Activated B cell treated with CpG ODN at 0.5 μM for 24 hours (primary cell): ENCODE results near the gene KIAA1549. TPM values are rescaled to one million over a fixed set of nuclear protein-coding genes. Genes with fewer than 3 reads are reported as not detected.

Experiments used
- ATAC-seq: fragments of 200-7000 bp; cut with Tn5 transposase; one replicate; pipeline ENCODE4 v1.10.0; 2021; ENCODE audit warnings: low read depth, mild to moderate bottlenecking, moderate library complexity
- CTCF ChIA-PET: fragments of 350-600 bp; sonication (Branson Sonifier 250); formaldehyde crosslinking; loops from one replicate; lab custom pipeline; 2021; ENCODE audit warnings: antibody characterized with exemption; lab: Charles Lee
- POLR2A ChIA-PET: fragments of 350-600 bp; sonication (Branson Sonifier 250); formaldehyde crosslinking; loops from one replicate; lab custom pipeline; 2021; ENCODE audit warnings: antibody characterized with exemption; lab: Charles Lee
- DNase-seq: peaks from one replicate; pipeline ENCODE4 v3.0.0; 2022
- H3K27ac Mint-ChIP-seq: one replicate; pipeline ENCODE4 v1.8.0; 2020; ENCODE audit warnings: mixed read lengths
- H3K27me3 Mint-ChIP-seq: one replicate; pipeline ENCODE4 v1.8.0; 2021; ENCODE audit warnings: mixed read lengths
- H3K36me3 Mint-ChIP-seq: one replicate; pipeline ENCODE4 v1.8.0; 2021; ENCODE audit warnings: low read depth, mixed read lengths
- H3K4me1 Mint-ChIP-seq: one replicate; pipeline ENCODE4 v1.8.0; 2021; ENCODE audit warnings: mixed read lengths
- H3K4me3 Mint-ChIP-seq: one replicate; pipeline ENCODE4 v1.8.0; 2020; ENCODE audit warnings: mild to moderate bottlenecking, mixed read lengths
- H3K9me3 Mint-ChIP-seq: one replicate; pipeline ENCODE4 v1.8.0; 2020; ENCODE audit warnings: mixed read lengths
- CTCF ChIP-seq: fragments of 200-600 bp; IDR thresholded peaks from one replicate; pipeline ENCODE4 v1.8.0; 2022; ENCODE audit warnings: antibody characterized with exemption, mild to moderate bottlenecking
- intact Hi-C: fragments of 100-400 bp; cut with micrococcal nuclease; formaldehyde crosslinking; loops from one replicate; pipeline ENCODE4 v1.15.1; 2024
- total RNA-seq: library from RNA; stranded (reverse); gene quantifications from 2 replicates; pipeline ENCODE4 v1.2.3, GENCODE V29; 2022

KIAA1549 gene
- total RNA-seq, 1 donor from 2014 or later = 0.42 TPM

- POLR2A ChIA-PET = no interaction called here
- no peaks in the 10 kb centered on the region for H3K36me3 Mint-ChIP-seq
- DNase-seq = no peak
- no peak overlapping the region for H3K4me3 Mint-ChIP-seq
- CTCF ChIA-PET = no interaction called here
- H3K27me3 Mint-ChIP-seq = peaks cover 5% of the 10 kb centered on the region
- intact Hi-C loops = no loop called here
- ATAC-seq = no peak
- H3K4me1 Mint-ChIP-seq = no peaks in the 10 kb centered on the region
- H3K9me3 Mint-ChIP-seq = peaks cover 2% of the 10 kb centered on the region
- TF ChIP-seq CTCF = no peak
- H3K27ac Mint-ChIP-seq = no peak overlapping the region
Measured at GRCh38 chr7:138834583-138834982, 146.6 kb downstream of the KIAA1549 start.

- ChIA-PET CTCF (no interaction called here), POLR2A (no interaction called here)
- intact Hi-C loops = no loop called here
Measured at GRCh38 chr7:138833596-138833995, 147.6 kb downstream of the KIAA1549 start.

GRCh38 chr7:138832966-138833365 is 148.2 kb downstream of the KIAA1549 start:
- Mint-ChIP-seq H3K9me3 (peaks cover 2% of the 10 kb centered on the region), H3K4me1 (no peaks in the 10 kb centered on the region), H3K4me3 (no peak overlapping the region), H3K36me3 (no peaks in the 10 kb centered on the region), H3K27ac (no peak overlapping the region), H3K27me3 (peaks cover 2% of the 10 kb centered on the region)
- no peak for DNase-seq
- TF ChIP-seq CTCF = no peak
- intact Hi-C loops = no loop called here
- ChIA-PET POLR2A (no interaction called here), CTCF (no interaction called here)
- no peak for ATAC-seq

More at GRCh38 chr7:138833596-138833995, 147.6 kb downstream of the KIAA1549 start:
- H3K36me3 Mint-ChIP-seq = no peaks in the 10 kb centered on the region
- H3K4me3 Mint-ChIP-seq = no peak overlapping the region
- no peak for TF ChIP-seq CTCF
- peaks cover 2% of the 10 kb centered on the region for H3K27me3 Mint-ChIP-seq
- no peak for ATAC-seq
- peaks cover 2% of the 10 kb centered on the region for H3K9me3 Mint-ChIP-seq
- no peaks in the 10 kb centered on the region for H3K4me1 Mint-ChIP-seq
- no peak overlapping the region for H3K27ac Mint-ChIP-seq
- DNase-seq = no peak

- TF ChIP-seq CTCF = no peak
- CTCF ChIA-PET = no interaction called here
- no peaks in the 10 kb centered on the region for H3K4me1 Mint-ChIP-seq
- no peaks in the 10 kb centered on the region for H3K36me3 Mint-ChIP-seq
- no peak for ATAC-seq
- POLR2A ChIA-PET = no interaction called here
- no peak overlapping the region for H3K4me3 Mint-ChIP-seq
- H3K9me3 Mint-ChIP-seq = peaks cover 2% of the 10 kb centered on the region
- DNase-seq = no peak
- no peak overlapping the region for H3K27ac Mint-ChIP-seq
- intact Hi-C loops = no loop called here
- H3K27me3 Mint-ChIP-seq = no peaks in the 10 kb centered on the region
Measured at GRCh38 chr7:138829335-138829734, 151.9 kb downstream of the KIAA1549 start.

GRCh38 chr7:138828302-138828701 is 152.9 kb downstream of the KIAA1549 start:
- Mint-ChIP-seq H3K4me3 (no peak overlapping the region), H3K4me1 (no peaks in the 10 kb centered on the region), H3K36me3 (no peaks in the 10 kb centered on the region), H3K27me3 (no peaks in the 10 kb centered on the region), H3K9me3 (peaks cover 2% of the 10 kb centered on the region), H3K27ac (no peak overlapping the region)
- POLR2A ChIA-PET = no interaction called here
- ATAC-seq (no peak), DNase-seq (no peak)
- CTCF ChIA-PET = no interaction called here
- intact Hi-C loops = no loop called here
- no peak for TF ChIP-seq CTCF
